KMS-11 (cell line): ENCODE results near the gene CTXND1.

Source experiments
- H2AFZ ChIP-seq: fragments of 200-600 bp; sonication (generic); 2 replicates; pipeline ENCODE4 v1.6.1; 2016; ENCODE audit warnings: antibody characterized with exemption, mixed run types, low read depth
- H3K27ac ChIP-seq: fragments of 200-600 bp; sonication (generic); 2 replicates; pipeline ENCODE4 v1.6.1; 2016; ENCODE audit warnings: mild to moderate bottlenecking, mixed run types
- H3K27me3 ChIP-seq: fragments of 200-600 bp; sonication (generic); 2 replicates; pipeline ENCODE4 v1.6.1; 2017; ENCODE audit warnings: mild to moderate bottlenecking, low read depth, mixed run types, moderate library complexity; ENCODE audit not compliant: insufficient read depth
- H3K36me3 ChIP-seq: fragments of 200-600 bp; sonication (generic); 2 replicates; pipeline ENCODE4 v1.6.1; 2017; ENCODE audit warnings: mild to moderate bottlenecking, mixed run types; ENCODE audit not compliant: insufficient read depth
- H3K4me1 ChIP-seq: fragments of 200-600 bp; sonication (generic); 2 replicates; pipeline ENCODE4 v1.6.1; 2016; ENCODE audit warnings: mild to moderate bottlenecking, low read depth, mixed run types; ENCODE audit not compliant: poor library complexity, severe bottlenecking
- H3K4me2 ChIP-seq: fragments of 200-600 bp; sonication (generic); 2 replicates; pipeline ENCODE4 v1.7.0; 2016; ENCODE audit warnings: mild to moderate bottlenecking, mixed run types
- H3K4me3 ChIP-seq: fragments of 200-600 bp; sonication (generic); IDR thresholded peaks from 2 replicates; pipeline ENCODE4 v1.6.1; 2017; ENCODE audit warnings: low read depth, low read length, mixed read lengths; ENCODE audit not compliant: insufficient read depth
- H3K79me2 ChIP-seq: fragments of 200-600 bp; sonication (generic); 2 replicates; pipeline ENCODE4 v1.6.1; 2016; ENCODE audit warnings: low read depth, mixed run types; ENCODE audit not compliant: insufficient read depth
- H3K9ac ChIP-seq: fragments of 200-600 bp; sonication (generic); 2 replicates; pipeline ENCODE4 v1.6.1; 2016; ENCODE audit warnings: mild to moderate bottlenecking, mixed run types
- H4K20me1 ChIP-seq: fragments of 200-600 bp; sonication (generic); 2 replicates; pipeline ENCODE4 v1.6.1; 2016; ENCODE audit warnings: mild to moderate bottlenecking, mixed run types; ENCODE audit not compliant: insufficient read depth
- TF ChIP-seq, protein P1 (sequence below): fragments of 200-600 bp; sonication (generic); conservative IDR thresholded peaks from 2 replicates; pipeline ENCODE4 v1.6.1; 2017; ENCODE audit warnings: low read depth, mild to moderate bottlenecking, antibody characterized with exemption, low read length, moderate library complexity, mixed read lengths

CTXND1 gene

DNA sequence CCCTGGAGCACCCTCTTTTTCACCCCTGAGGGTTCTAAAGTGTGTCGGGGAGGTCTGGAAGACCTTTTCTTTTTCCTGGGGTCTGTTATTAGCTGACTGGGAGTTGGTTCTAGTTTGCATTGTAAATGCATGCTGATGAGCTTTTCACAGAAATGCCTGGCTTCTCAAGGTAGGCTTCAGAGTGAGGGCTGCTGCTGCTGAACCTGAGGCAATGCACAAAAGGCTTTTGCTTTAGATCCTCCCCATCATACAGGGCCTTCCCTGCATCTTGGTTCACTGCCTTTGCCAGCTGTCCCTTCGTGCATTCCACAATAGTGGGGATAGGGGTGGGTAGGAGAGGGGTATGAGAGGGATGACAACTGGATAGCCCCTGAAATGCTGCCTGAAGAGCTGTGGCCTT is 52.6 kb downstream of the CTXND1 start:
- Histone ChIP-seq H4K20me1 (no peaks in the 10 kb centered on the region), H3K36me3 (no peaks in the 10 kb centered on the region), H3K4me3 (no peak overlapping the region), H3K4me2 (no peak overlapping the region), H2AFZ (no peak overlapping the region), H3K9ac (no peak overlapping the region), H3K27ac (no peak overlapping the region), H3K27me3 (no peaks in the 10 kb centered on the region), H3K4me1 (no peaks in the 10 kb centered on the region), H3K79me2 (no peaks in the 10 kb centered on the region)
- TF ChIP-seq, protein P1, sequence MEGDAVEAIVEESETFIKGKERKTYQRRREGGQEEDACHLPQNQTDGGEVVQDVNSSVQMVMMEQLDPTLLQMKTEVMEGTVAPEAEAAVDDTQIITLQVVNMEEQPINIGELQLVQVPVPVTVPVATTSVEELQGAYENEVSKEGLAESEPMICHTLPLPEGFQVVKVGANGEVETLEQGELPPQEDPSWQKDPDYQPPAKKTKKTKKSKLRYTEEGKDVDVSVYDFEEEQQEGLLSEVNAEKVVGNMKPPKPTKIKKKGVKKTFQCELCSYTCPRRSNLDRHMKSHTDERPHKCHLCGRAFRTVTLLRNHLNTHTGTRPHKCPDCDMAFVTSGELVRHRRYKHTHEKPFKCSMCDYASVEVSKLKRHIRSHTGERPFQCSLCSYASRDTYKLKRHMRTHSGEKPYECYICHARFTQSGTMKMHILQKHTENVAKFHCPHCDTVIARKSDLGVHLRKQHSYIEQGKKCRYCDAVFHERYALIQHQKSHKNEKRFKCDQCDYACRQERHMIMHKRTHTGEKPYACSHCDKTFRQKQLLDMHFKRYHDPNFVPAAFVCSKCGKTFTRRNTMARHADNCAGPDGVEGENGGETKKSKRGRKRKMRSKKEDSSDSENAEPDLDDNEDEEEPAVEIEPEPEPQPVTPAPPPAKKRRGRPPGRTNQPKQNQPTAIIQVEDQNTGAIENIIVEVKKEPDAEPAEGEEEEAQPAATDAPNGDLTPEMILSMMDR: no peak

GRCh38 chr15:80194914-80195313 is 57.1 kb downstream of the CTXND1 start:
- no peak overlapping the region for H3K4me2 ChIP-seq
- H3K79me2 ChIP-seq: no peaks in the 10 kb centered on the region
- H3K9ac ChIP-seq: no peak overlapping the region
- TF ChIP-seq, protein P1: no peak
- no peak overlapping the region for H3K4me3 ChIP-seq
- no peaks in the 10 kb centered on the region for H3K36me3 ChIP-seq
- H3K27me3 ChIP-seq: no peaks in the 10 kb centered on the region
- no peak overlapping the region for H2AFZ ChIP-seq
- H4K20me1 ChIP-seq: no peaks in the 10 kb centered on the region
- no peaks in the 10 kb centered on the region for H3K4me1 ChIP-seq
- no peak overlapping the region for H3K27ac ChIP-seq

- Histone ChIP-seq H3K36me3 (no peaks in the 10 kb centered on the region), H3K27me3 (no peaks in the 10 kb centered on the region), H3K9ac (no peak overlapping the region), H3K79me2 (no peaks in the 10 kb centered on the region), H3K4me2 (no peak overlapping the region), H3K4me1 (no peaks in the 10 kb centered on the region), H4K20me1 (no peaks in the 10 kb centered on the region), H2AFZ (no peak overlapping the region), H3K4me3 (no peak overlapping the region), H3K27ac (no peak overlapping the region)
- TF ChIP-seq, protein P1: no peak
Observed at GRCh38 chr15:80194186-80194585, 57.8 kb downstream of the CTXND1 start.

DNA sequence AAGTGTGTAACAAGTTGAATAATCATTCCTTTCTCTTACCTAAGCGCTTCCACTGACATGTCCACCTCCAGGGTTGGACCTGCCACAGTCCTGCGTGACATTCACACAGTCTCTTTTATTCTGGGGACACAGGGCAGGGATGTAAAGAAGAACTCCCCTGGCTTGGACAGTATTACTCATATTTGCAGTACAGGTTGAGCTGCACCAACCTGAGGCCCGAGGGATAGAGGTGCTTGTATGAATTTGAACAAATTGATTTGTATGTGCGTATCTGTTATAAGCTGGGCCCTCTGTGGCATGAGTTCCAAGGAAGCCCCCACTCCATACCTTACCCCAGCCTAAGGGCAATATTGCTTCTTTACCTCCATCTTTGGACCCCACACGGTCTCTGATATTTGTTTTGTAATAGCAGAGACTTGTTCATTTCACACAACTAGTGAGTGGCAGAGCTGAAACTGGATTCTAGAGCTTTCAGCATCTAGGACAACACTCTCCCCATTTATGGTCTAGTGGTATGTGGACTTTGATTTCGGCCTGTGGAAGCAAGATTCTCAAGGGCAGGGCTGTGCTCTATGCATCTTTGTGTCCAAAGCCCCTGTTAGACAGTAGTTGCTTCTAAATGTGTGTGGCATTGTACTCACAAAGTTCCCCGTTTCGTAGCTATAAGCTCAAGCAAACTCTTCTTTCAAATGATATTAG is 60.0 kb downstream of the CTXND1 start:
- no peak overlapping the region for H2AFZ ChIP-seq
- no peak overlapping the region for H3K9ac ChIP-seq
- H3K36me3 ChIP-seq: no peaks in the 10 kb centered on the region
- TF ChIP-seq, protein P1: no peak
- H3K27me3 ChIP-seq: no peaks in the 10 kb centered on the region
- H3K4me2 ChIP-seq: no peak overlapping the region
- H3K4me3 ChIP-seq: no peak overlapping the region
- H3K79me2 ChIP-seq: no peaks in the 10 kb centered on the region
- no peaks in the 10 kb centered on the region for H3K4me1 ChIP-seq
- no peak overlapping the region for H3K27ac ChIP-seq
- no peaks in the 10 kb centered on the region for H4K20me1 ChIP-seq
